Gastrocnemius medialis (tissue), 4 donors: ENCODE results near the gene TMEM87B. TPM values are rescaled to one million over a fixed set of nuclear protein-coding genes. Genes with fewer than 3 reads are reported as not detected.

Experiments used
- ATAC-seq, 2 donors: fragments of 150-250 bp; one replicate each; pipeline ENCODE4 v1.9.1; 2016
- DNase-seq, 2 donors: peaks; one replicate each; pipeline ENCODE4 v3.0.0-alpha.2; 2019
- H3K27ac ChIP-seq, 4 donors: fragments of 200-600 bp; sonication (generic); 1 replicate in 1 of 4; 2 replicates in 3 of 4; pipeline ENCODE4 v1.5.1; 2016 to 2018; ENCODE audit warnings: mild to moderate bottlenecking in 2 of 4, moderate library complexity in 1 of 4
- H3K27me3 ChIP-seq, 3 donors: fragments of 200-600 bp; sonication (generic) in 2 of 3; 1 replicate in 1 of 3; 2 replicates in 2 of 3; pipeline versions ENCODE4 v1.5.1 to v1.6.0; 2016 to 2019; ENCODE audit warnings: mild to moderate bottlenecking in 1 of 3, moderate library complexity in 1 of 3
- H3K36me3 ChIP-seq, 2 donors: fragments of 200-600 bp; sonication (generic) in 1 of 2; one replicate each; pipeline ENCODE4 v1.5.1; 2017 to 2018
- H3K4me1 ChIP-seq, 2 donors: fragments of 200-600 bp; sonication (generic) in 1 of 2; one replicate each; pipeline ENCODE4 v1.5.1; 2016 to 2017; ENCODE audit warnings: mild to moderate bottlenecking in 2 of 2
- H3K4me3 ChIP-seq, 4 donors: fragments of 200-600 bp; sonication (generic) in 3 of 4; 1 replicate in 1 of 4; 2 replicates in 3 of 4; pipeline ENCODE4 v1.5.1; 2016 to 2019; ENCODE audit warnings: mild to moderate bottlenecking in 2 of 4
- H3K9me3 ChIP-seq, 3 donors: fragments of 200-600 bp; sonication (generic) in 2 of 3; 1 replicate in 1 of 3; 2 replicates in 2 of 3; pipeline ENCODE4 v1.5.1; 2016 to 2019
- CTCF ChIP-seq, 5 experiments: fragments of 450-650 bp in 3 of 5; fragments of 200-600 bp in 2 of 5; sonication (generic) in 2 of 5; IDR thresholded peaks in 4 of 5; conservative IDR thresholded peaks in 1 of 5; 1 replicate in 4 of 5; 2 replicates in 1 of 5; pipeline ENCODE4 v1.5.1; 2016 to 2019; ENCODE audit warnings: antibody characterized with exemption in 5 of 5, mild to moderate bottlenecking in 3 of 5, moderate library complexity in 3 of 5
- POLR2A ChIP-seq, 2 donors: fragments of 450-650 bp; IDR thresholded peaks; one replicate each; pipeline ENCODE4 v1.6.1; 2017; ENCODE audit warnings: antibody characterized with exemption in 2 of 2, mild to moderate bottlenecking in 2 of 2, moderate library complexity in 2 of 2
- in situ Hi-C, 4 donors: fragments of 200-750 bp; cut with MboI; loops; one replicate each; pipeline versions ENCODE4 v1.15.0 to v1.8.0; 2017; ENCODE audit warnings: low sequenced_read_pairs in 4 of 4
- intact Hi-C: fragments of 100-400 bp; cut with DNase I; formaldehyde crosslinking; loops from one replicate; pipeline ENCODE4 v1.15.1; 2023; ENCODE audit warnings: low total_unique reads
- total RNA-seq, 4 donors: library from RNA; depleted of rRNA; stranded (reverse); fragments of >200 nt; gene quantifications; one replicate each; pipeline versions ENCODE4 v1.1.0 to v1.2.3, GENCODE V29; 2016

The TMEM87B gene
- total RNA-seq, 4 donors from 2014 or later: 2.6 to 5.0 (median 3.1) TPM

GRCh38 chr2:112087346-112088020, 32.4 kb downstream of the TMEM87B start:
- in situ Hi-C loops: no loop called here
- DNase-seq (no peak), ATAC-seq (no peak)

DNA sequence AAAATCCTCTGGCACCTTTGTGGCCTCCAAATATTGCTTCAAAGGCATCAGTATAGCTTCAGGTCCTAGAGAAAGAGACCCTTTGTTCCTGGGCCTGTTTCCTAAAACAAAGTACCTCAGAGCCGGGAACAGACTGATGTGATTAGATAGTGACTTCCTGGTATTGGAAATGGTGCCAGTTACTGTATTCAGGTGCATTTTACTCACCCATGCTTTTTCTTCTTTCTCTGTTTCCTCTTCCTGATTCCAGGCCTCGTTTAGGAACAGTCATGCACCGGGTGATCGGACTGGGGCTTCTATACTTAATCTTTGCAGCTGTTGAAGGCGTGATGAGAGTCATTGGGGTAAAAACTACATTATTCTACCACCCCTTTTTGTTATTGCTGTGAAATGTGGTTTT, 34.3 kb downstream of the TMEM87B start:
- no peak for TF ChIP-seq POLR2A (IDR thresholded peaks at IDR 0.05)
- in situ Hi-C loops: no loop called here
- no peak for ATAC-seq

More at GRCh38 chr2:112087346-112088020, 32.4 kb downstream of the TMEM87B start:
- intact Hi-C loops: no loop called here
- TF ChIP-seq CTCF (IDR thresholded peaks at IDR 0.05 in 4 of 5, conservative IDR thresholded peaks at IDR 0.05 in 1 of 5) (no peak), POLR2A (IDR thresholded peaks at IDR 0.05) (no peak)
- Histone ChIP-seq H3K4me3 (no peak overlapping the region), H3K36me3 (peaks cover 0 to 23% of the 10 kb centered on the region in 2 donors), H3K4me1 (no peaks in the 10 kb centered on the region), H3K9me3 (no peaks in the 10 kb centered on the region), H3K27ac (no peak overlapping the region), H3K27me3 (no peaks in the 10 kb centered on the region)

GRCh38 chr2:112092286-112093041, 37.4 kb downstream of the TMEM87B start:
- H3K9me3 ChIP-seq: no peaks in the 10 kb centered on the region
- no peak for TF ChIP-seq POLR2A (IDR thresholded peaks at IDR 0.05)
- intact Hi-C loops: no loop called here
- in situ Hi-C loops: no loop called here
- peaks cover 0 to 13% of the 10 kb centered on the region in 2 donors for H3K36me3 ChIP-seq
- ATAC-seq: no peak
- no peak for DNase-seq
- no peaks in the 10 kb centered on the region for H3K27me3 ChIP-seq
- H3K4me3 ChIP-seq: no peak overlapping the region
- H3K27ac ChIP-seq: no peak overlapping the region
- no peaks in the 10 kb centered on the region for H3K4me1 ChIP-seq

More for the DNA sequence above, 34.3 kb downstream of the TMEM87B start:
- Histone ChIP-seq H3K4me1 (no peaks in the 10 kb centered on the region), H3K36me3 (peaks cover 0 to 23% of the 10 kb centered on the region in 2 donors), H3K9me3 (no peaks in the 10 kb centered on the region), H3K4me3 (no peak overlapping the region), H3K27me3 (no peaks in the 10 kb centered on the region), H3K27ac (no peak overlapping the region)
- DNase-seq: no peak
- intact Hi-C loops: no loop called here

- intact Hi-C loops: no loop called here
- peaks cover 0 to 5% of the 10 kb centered on the region in 2 donors for H3K36me3 ChIP-seq
- H3K27ac ChIP-seq: no peak overlapping the region
- in situ Hi-C loops: no loop called here
- DNase-seq (no peak), ATAC-seq (no peak)
- no peak overlapping the region for H3K4me3 ChIP-seq
- TF ChIP-seq POLR2A (IDR thresholded peaks at IDR 0.05) (no peak), CTCF (IDR thresholded peaks at IDR 0.05 in 4 of 5, conservative IDR thresholded peaks at IDR 0.05 in 1 of 5) (no peak)
- H3K9me3 ChIP-seq: no peaks in the 10 kb centered on the region
- H3K4me1 ChIP-seq: no peaks in the 10 kb centered on the region
- H3K27me3 ChIP-seq: no peaks in the 10 kb centered on the region
Observed at GRCh38 chr2:112093216-112093615, 38.1 kb downstream of the TMEM87B start.

DNA sequence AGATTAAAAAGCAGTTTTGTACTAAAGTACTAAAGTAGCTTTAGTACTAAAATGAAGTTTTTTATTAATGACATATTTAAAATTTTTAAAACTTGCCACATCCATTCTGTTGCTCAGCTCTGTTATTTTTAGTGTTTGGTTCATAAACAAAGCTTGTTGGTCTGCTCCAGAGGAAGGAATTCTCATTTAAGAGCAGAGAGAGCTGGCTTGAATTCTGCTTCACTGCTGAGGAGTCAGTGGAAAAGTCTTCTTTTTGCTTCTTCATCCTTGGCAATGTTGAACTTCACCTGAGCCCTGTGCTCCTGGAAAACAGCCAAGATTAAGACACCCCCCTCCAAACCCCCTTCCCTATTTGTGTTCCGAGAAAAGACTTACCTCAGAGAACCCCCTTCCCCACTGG, 40.6 kb downstream of the TMEM87B start:
- TF ChIP-seq POLR2A (IDR thresholded peaks at IDR 0.05): no peak
- TF ChIP-seq CTCF (IDR thresholded peaks at IDR 0.05 in 4 of 5, conservative IDR thresholded peaks at IDR 0.05 in 1 of 5): no peak
- H3K36me3 ChIP-seq: peaks cover 0 to 6% of the 10 kb centered on the region in 2 donors
- in situ Hi-C loops (no loop called here), intact Hi-C loops (no loop called here)
- no peaks in the 10 kb centered on the region for H3K27me3 ChIP-seq
- H3K27ac ChIP-seq: no peak overlapping the region
- H3K4me1 ChIP-seq: no peaks in the 10 kb centered on the region
- no peak for DNase-seq
- H3K4me3 ChIP-seq: no peak overlapping the region
- H3K9me3 ChIP-seq: no peaks in the 10 kb centered on the region
- no peak for ATAC-seq
